CD4-positive, alpha-beta T cell treated with Interleukin-17A for 4 hours (primary cell): ENCODE measurements around the gene CCL16.
"Not testable (repeated sequence)": the region's sequence is repeated elsewhere in the genome, so short reads cannot be mapped to it uniquely, and the experiment has no call there.

Experiments
- DNase-seq: peaks from one replicate; pipeline ENCODE4 v3.0.0-alpha.2; 2020; ENCODE audit warnings: mixed read lengths

Gene CCL16

DNA sequence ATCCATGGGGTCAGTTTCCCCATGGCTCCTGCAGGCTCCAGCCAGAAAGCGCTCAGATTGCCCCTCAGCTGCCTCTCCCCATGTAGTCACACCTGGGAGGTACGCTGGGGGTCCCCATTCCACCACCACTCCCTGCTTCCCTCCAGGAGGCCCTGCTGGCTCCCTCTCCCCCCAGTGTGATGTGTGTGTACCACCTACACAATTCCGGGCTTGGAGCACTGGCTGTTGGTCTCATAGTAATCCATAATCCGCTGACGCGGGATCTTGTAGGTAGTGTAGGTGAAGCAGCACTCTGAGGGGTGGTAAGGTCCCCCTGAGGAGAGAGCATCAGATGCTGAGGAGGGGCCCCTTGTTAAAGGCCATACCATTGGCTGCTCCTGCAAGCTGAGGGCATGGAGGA is 2.8 kb upstream of the CCL16 start:
- no peak for DNase-seq

GRCh38 chr17:35982409-35983191 is 1.3 kb upstream of the CCL16 start:
- no peak for DNase-seq

- no peak for DNase-seq
These were observed 622 bp upstream of the CCL16 start for GRCh38 chr17:35981908-35982330.

DNA sequence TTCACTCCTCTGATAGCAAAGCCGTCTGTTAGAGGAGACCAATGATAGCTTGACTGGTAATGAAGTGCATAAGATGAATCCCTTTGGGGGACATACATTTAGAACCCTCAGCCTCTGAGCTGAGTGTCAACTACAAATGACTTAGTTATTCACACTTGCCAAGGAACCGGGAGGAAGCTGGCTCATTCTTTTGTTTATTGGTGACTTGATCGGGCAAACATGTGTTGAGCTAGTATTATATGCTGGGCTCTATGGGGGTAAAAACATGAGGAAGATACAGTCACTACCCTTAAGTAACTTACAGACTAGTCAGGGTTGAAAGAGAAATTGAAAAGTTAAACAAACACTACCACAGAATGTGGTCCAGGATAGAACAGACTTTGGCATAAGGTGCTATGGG is 3.0 kb downstream of the CCL16 start:
- DNase-seq: no peak

GRCh38 chr17:35977509-35977908 is 3.8 kb downstream of the CCL16 start:
- no peak for DNase-seq

DNA sequence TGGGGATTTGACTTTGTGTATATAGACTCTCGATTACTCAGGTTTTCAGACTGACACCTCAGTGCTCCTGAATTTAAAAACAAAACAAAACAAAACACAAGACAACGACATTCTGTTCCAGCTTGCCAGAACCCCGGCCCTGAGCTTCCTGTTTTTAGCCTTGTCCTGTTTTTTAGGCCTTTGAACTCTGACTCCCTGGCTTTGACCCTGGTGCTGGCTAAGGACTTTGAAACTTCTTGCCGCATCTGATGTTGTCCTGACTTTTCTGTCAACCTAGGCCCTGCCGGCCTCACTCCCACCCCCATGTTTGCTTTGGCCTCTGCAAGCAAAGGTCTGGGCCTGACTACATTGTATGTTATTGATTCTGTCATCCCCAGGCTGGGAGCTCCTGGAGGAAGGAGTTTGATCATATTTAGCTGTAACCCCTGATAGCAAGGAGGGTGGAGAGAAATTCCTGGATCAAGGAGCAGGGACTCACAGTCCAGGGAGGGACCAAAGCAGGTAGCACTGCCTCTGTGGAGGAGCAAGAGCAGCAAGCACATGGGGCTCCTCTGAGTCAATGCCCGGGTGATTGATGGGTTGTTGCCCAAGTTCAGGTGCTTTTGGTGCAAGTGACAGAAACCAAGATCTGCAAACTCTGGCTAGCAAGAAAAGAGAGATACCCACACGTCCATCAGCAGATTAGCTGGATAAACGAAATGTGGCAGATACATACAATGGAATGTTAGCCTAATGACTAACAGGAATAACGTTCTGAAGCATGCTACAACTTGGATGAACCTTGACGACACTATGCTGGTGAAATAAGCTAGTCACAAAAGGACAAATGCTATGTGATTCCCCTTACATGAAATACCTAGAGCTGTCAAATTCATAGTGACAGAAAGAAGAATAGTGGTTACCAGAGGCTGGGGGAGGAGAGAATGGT is 7.7 kb downstream of the CCL16 start:
- DNase-seq: no peak

GRCh38 chr17:35972945-35973332 is 8.4 kb downstream of the CCL16 start:
- no peak for DNase-seq

DNA sequence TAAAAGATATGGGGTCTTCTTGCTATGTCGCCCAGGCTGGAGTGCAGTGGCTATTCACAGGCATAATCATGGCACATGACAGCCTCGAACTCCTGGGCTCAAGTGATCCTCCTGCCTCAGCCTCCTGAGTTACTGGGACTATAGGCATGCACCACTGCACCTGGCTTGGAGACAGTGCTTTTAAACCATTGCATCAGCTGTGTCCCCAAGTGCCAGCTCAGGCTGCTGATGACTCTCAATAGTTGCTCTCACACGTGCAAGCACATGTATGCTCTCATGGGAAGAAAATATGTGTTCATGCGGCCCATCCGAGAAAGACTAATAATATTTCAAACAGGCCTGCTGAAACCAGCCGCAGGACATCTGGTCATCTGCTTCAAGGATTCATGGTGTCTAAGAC is 8.8 kb downstream of the CCL16 start:
- no peak for DNase-seq

GRCh38 chr17:35972066-35972465 is 9.2 kb downstream of the CCL16 start:
- DNase-seq: no peak

GRCh38 chr17:35969558-35970380 is 11.5 kb downstream of the CCL16 start:
- peak; percentile 73 for DNase-seq

- DNase-seq: no peak
These were observed 12.7 kb downstream of the CCL16 start for GRCh38 chr17:35968520-35969054.

GRCh38 chr17:35965272-35965671 is 16.0 kb downstream of the CCL16 start:
- DNase-seq: no peak

- DNase-seq: no peak
These were observed 17.6 kb downstream of the CCL16 start for GRCh38 chr17:35963663-35964062.

DNA sequence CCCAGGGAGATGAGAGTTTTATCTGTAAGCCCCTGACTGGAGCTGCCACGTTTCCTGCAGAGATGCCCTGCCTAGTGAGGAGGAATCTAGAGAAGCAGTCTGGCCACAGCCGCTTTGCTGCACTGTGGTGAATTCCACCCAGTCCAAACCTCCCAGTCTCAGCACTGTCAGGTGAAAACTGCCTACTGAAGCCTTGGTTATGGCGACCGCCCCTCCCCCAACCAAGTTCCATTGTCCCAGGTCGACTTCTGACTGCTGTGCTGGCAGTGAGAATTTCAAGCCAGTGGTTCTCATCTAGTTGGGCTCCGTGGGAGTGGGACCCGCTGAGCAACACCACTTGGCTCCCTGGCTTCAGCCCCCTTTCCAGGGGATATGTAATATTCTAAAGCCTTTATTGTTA is 27.6 kb downstream of the CCL16 start:
- DNase-seq: no peak

DNA sequence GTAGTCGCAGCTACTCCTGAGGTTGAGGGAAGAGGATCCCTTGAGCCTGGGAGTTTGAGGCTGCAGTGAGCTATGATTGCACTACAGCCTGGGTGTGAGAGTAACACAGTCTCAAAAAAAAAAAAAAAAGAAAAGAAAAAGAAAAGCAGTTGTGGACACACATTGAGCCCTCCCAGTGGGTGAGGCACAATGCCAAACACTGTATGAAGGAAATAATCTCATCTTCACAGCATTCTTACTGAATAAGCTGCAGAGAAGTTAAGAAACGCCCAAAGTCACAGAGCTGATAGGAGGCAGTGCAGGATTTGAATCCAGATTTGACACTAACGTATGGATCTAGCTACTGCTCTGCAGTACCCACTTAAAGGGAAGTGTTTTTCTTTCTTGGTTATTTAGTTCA is 31.9 kb downstream of the CCL16 start:
- no peak for DNase-seq

- DNase-seq: no peak
These were observed 33.2 kb downstream of the CCL16 start for GRCh38 chr17:35948092-35948491.

GRCh38 chr17:35947156-35947585 is 34.1 kb downstream of the CCL16 start:
- peak; percentile 45 for DNase-seq

DNA sequence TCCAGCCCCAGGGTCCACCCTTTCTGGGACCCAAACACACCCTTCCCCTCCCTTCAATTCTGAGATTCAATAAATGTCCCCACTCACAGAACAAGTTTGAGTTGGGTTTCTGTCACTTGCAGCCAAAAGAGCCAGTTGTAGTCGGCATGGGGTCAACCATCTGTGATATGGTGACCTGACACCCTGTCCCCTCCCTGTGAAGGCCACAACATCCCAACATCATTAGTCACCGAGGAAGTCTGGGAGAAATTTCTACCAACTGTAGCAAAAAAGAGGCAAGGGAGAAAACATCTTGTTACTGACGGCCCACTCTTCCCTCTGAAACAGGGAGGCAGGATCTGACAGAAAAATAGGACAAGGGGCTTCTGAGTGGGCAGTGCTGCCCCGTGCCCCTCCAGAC is 37.1 kb downstream of the CCL16 start:
- DNase-seq: no peak

DNA sequence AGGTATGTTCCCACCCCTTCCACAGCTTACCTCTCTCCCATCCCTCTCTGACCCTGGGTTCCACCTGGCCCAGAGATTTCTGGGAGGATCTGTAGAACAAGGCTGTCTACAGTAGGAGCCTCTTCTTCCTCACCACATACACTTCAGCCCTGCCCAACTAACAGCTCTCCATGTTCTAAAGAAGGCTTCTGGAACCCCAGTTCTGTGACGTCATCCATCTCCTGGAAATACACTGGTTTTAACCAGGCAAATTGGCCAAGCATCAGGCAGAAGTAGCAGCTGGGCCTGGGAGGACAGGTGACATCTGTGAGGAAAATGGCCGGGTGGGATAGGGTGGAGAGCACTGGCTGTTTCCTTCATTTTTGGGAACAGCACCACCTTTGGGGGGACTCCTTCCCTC is 37.8 kb downstream of the CCL16 start, which contains the start of gene LYZL6:
Gene LYZL6, minus strand, starts transcription at position 177 of the 400 bp plus-strand sequence. CDS start 4,357 bp downstream, outside the sequence.
- no peak for DNase-seq

DNA sequence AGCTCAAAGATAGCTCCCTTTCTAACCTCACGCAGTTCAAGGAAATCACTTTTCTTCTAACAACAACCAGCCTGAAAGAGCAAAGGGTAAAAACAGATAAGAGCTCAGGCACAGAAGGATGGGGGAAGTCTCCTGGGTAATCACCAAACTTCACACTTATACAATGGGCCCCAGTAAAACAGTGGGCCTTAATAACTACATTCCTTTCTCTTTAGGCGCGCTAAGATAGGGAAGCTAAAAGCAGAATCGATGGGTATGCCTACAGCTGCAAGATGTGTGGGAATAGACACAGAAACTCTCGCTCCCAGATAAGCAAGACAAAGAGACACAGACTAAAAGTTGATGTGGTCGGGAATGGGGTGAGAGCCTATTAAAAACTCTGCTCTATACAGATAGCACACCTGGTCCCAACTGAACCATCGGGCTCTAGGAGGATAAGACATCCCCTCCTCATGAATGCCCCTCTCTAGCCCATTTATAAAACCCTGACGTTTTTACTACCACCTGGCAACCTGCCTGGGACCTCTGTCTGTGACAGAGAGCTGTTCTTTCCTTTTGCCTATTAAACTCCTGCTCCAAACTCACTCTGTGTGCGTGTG is 38.6 kb downstream of the CCL16 start:
- DNase-seq: no peak

GRCh38 chr17:35938492-35938891 is 42.8 kb downstream of the CCL16 start:
- not testable (repeated sequence) for DNase-seq

DNA sequence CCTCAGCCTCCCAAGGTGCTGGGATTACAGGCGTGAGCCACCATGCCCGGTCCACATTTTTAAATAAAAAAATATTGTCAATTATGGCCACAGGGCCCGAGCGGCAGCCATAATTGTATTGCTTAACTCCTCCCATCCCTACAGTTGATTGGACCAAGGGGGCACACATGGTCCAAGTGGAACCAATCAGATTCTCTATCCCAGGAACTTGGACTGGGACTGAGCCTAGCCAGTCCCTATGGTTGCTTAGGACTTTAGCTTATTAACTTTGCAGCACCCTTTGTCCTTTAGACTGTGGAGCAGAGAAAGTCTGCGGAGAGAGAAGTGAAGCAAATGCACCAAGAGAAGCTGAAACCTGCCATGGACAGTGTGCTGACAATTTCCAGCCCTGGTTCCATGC is 45.2 kb downstream of the CCL16 start:
- DNase-seq: no peak
